ENCODE data around the gene SLC38A4. TPM values are rescaled to one million over a fixed set of nuclear protein-coding genes. Genes with fewer than 3 reads are reported as not detected.
"Not testable (repeated sequence)": the region's sequence is repeated elsewhere in the genome, so short reads cannot be mapped to it uniquely, and the experiment has no call there.

Gene SLC38A4
- total and polyA plus RNA-seq, 2 donors (not counting 1 experiment from before 2014, with no cell fraction given): 5.5 to 6.1 TPM

- Histone ChIP-seq H3K9ac (ENCODE audit: insufficient read depth, low read length) (no peak overlapping the region), H3K27ac (ENCODE audit: insufficient read depth, low read length) (no peak overlapping the region), H3K36me3 (ENCODE audit: control insufficient read depth, insufficient read depth, low read length) (no peaks in the 10 kb centered on the region), H3K4me3 (replicated peaks in 1 of 4; ENCODE audit: control extremely low read depth in 1 of 4, insufficient read depth in 1 of 4, low read depth in 3 of 4, low read length in 4 of 4) (no peak overlapping the region), H3K79me2 (ENCODE audit: control insufficient read depth, insufficient read depth, low read length) (no peaks in the 10 kb centered on the region), H3K4me2 (ENCODE audit: extremely low read depth, insufficient read depth, low read length) (no peak overlapping the region), H3K4me1 (ENCODE audit: control insufficient read depth, extremely low read depth, insufficient read depth, low read length) (no peaks in the 10 kb centered on the region), H2AFZ (ENCODE audit: low read length) (no peak overlapping the region), H3K27me3 (ENCODE audit: control insufficient read depth, insufficient read depth, low read length) (no peaks in the 10 kb centered on the region), H3K9me3 (ENCODE audit: control insufficient read depth, insufficient read depth, low read depth, low read length) (no peaks in the 10 kb centered on the region), H4K20me1 (ENCODE audit: control insufficient read depth, extremely low read depth, insufficient read depth, low read length) (no peaks in the 10 kb centered on the region)
- TF ChIP-seq CTCF (conservative IDR thresholded peaks at IDR 0.05 in 1 of 2, IDR thresholded peaks at IDR 0.05 in 1 of 2; ENCODE audit: low read depth in 1 of 2, low read length in 2 of 2) (no peak), EZH2 (IDR thresholded peaks at IDR 0.05; ENCODE audit: low read length, missing control alignments) (no peak)
- no peak for DNase-seq (ENCODE audit: low read depth in 2 of 2)
These were observed 32.6 kb upstream of the SLC38A4 start for GRCh38 chr12:46858368-46858767.

- Histone ChIP-seq H2AFZ (ENCODE audit: low read length) (no peak overlapping the region), H3K4me3 (replicated peaks in 1 of 4; ENCODE audit: control extremely low read depth in 1 of 4, insufficient read depth in 1 of 4, low read depth in 3 of 4, low read length in 4 of 4) (no peak overlapping the region), H4K20me1 (ENCODE audit: control insufficient read depth, extremely low read depth, insufficient read depth, low read length) (no peaks in the 10 kb centered on the region), H3K36me3 (ENCODE audit: control insufficient read depth, insufficient read depth, low read length) (no peaks in the 10 kb centered on the region), H3K4me1 (ENCODE audit: control insufficient read depth, extremely low read depth, insufficient read depth, low read length) (no peaks in the 10 kb centered on the region), H3K79me2 (ENCODE audit: control insufficient read depth, insufficient read depth, low read length) (no peaks in the 10 kb centered on the region), H3K4me2 (ENCODE audit: extremely low read depth, insufficient read depth, low read length) (no peak overlapping the region), H3K9ac (ENCODE audit: insufficient read depth, low read length) (no peak overlapping the region), H3K9me3 (ENCODE audit: control insufficient read depth, insufficient read depth, low read depth, low read length) (no peaks in the 10 kb centered on the region), H3K27ac (ENCODE audit: insufficient read depth, low read length) (no peak overlapping the region), H3K27me3 (ENCODE audit: control insufficient read depth, insufficient read depth, low read length) (no peaks in the 10 kb centered on the region)
- TF ChIP-seq EZH2 (IDR thresholded peaks at IDR 0.05; ENCODE audit: low read length, missing control alignments) (no peak), CTCF (conservative IDR thresholded peaks at IDR 0.05 in 1 of 2, IDR thresholded peaks at IDR 0.05 in 1 of 2; ENCODE audit: low read depth in 1 of 2, low read length in 2 of 2) (no peak)
- DNase-seq (ENCODE audit: low read depth in 2 of 2): no peak
These were observed 31.7 kb upstream of the SLC38A4 start for GRCh38 chr12:46857486-46857885.

DNA sequence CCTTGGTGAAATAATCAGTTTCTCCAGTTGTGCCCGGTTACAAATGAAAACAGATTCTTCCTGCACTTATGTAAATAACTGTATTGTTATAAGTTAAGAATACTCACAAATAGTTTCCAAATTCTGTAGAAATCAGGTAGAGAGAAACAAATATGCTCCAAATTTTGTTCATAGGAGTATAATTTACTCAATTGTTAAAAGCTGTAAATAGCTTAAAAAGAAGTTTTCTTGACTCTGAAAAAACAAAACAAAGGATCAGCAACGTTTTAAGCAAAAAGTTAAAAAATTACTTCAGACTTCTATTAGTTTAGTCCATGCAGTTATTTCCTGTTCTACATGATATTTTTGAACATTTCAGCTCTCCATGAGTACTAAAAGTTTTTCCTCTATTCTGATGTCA, 30.0 kb upstream of the SLC38A4 start:
- Histone ChIP-seq H3K4me2 (ENCODE audit: extremely low read depth, insufficient read depth, low read length) (no peak overlapping the region), H3K27ac (ENCODE audit: insufficient read depth, low read length) (no peak overlapping the region), H3K9ac (ENCODE audit: insufficient read depth, low read length) (no peak overlapping the region), H3K9me3 (ENCODE audit: control insufficient read depth, insufficient read depth, low read depth, low read length) (no peaks in the 10 kb centered on the region), H3K4me3 (replicated peaks in 1 of 4; ENCODE audit: control extremely low read depth in 1 of 4, insufficient read depth in 1 of 4, low read depth in 3 of 4, low read length in 4 of 4) (no peak overlapping the region), H4K20me1 (ENCODE audit: control insufficient read depth, extremely low read depth, insufficient read depth, low read length) (no peaks in the 10 kb centered on the region), H2AFZ (ENCODE audit: low read length) (no peak overlapping the region), H3K4me1 (ENCODE audit: control insufficient read depth, extremely low read depth, insufficient read depth, low read length) (no peaks in the 10 kb centered on the region), H3K27me3 (ENCODE audit: control insufficient read depth, insufficient read depth, low read length) (no peaks in the 10 kb centered on the region), H3K79me2 (ENCODE audit: control insufficient read depth, insufficient read depth, low read length) (no peaks in the 10 kb centered on the region), H3K36me3 (ENCODE audit: control insufficient read depth, insufficient read depth, low read length) (no peaks in the 10 kb centered on the region)
- TF ChIP-seq EZH2 (IDR thresholded peaks at IDR 0.05; ENCODE audit: low read length, missing control alignments) (no peak), CTCF (conservative IDR thresholded peaks at IDR 0.05 in 1 of 2, IDR thresholded peaks at IDR 0.05 in 1 of 2; ENCODE audit: low read depth in 1 of 2, low read length in 2 of 2) (no peak)
- DNase-seq (ENCODE audit: low read depth in 2 of 2): no peak

DNA sequence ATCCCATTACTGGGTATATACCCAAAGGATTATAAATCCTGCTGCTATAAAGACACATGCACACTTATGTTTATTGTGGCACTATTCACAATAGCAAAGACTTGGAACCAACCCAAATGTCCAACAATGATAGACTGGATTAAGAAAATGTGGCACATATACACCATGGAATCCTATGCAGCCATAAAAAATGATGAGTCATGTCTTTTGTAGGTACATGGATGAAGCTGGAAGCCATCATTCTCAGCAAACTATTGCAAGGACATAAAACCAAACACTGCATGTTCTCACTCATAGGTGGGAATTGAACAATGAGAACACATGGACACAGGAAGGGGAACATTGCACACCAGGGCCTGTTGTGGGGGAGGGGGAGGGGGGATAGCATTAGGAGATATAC, 28.4 kb upstream of the SLC38A4 start:
- H3K4me3 ChIP-seq (replicated peaks in 1 of 4; ENCODE audit: control extremely low read depth in 1 of 4, insufficient read depth in 1 of 4, low read depth in 3 of 4, low read length in 4 of 4); H3K4me1 ChIP-seq (ENCODE audit: control insufficient read depth, extremely low read depth, insufficient read depth, low read length); H2AFZ ChIP-seq (ENCODE audit: low read length); H3K27me3 ChIP-seq (ENCODE audit: control insufficient read depth, insufficient read depth, low read length); H3K36me3 ChIP-seq (ENCODE audit: control insufficient read depth, insufficient read depth, low read length); H3K9ac ChIP-seq (ENCODE audit: insufficient read depth, low read length); H3K79me2 ChIP-seq (ENCODE audit: control insufficient read depth, insufficient read depth, low read length); H3K4me2 ChIP-seq (ENCODE audit: extremely low read depth, insufficient read depth, low read length); H3K27ac ChIP-seq (ENCODE audit: insufficient read depth, low read length); H3K9me3 ChIP-seq (ENCODE audit: control insufficient read depth, insufficient read depth, low read depth, low read length); DNase-seq (ENCODE audit: low read depth in 2 of 2); H4K20me1 ChIP-seq (ENCODE audit: control insufficient read depth, extremely low read depth, insufficient read depth, low read length): not testable (repeated sequence)

DNA sequence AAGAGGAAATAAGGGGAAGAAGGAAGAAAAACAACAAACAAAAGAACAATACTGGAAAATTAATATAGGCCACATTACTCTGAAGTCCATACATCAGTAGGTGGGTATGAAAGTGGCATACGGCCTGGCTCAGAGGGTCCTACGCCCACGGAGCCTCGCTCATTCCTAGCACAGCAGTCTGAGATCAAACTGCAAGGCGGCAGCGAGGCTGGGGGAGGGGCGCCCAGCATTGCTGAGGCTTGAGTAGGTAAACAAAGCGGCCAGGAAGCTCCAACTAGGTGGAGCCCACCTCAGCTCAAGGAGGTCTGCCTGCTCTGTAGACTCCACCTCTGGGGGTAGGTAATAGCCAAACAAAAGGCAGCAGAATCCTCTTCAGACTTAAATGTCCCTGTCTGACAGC, 23.0 kb upstream of the SLC38A4 start:
- H3K4me3 ChIP-seq (replicated peaks in 1 of 4; ENCODE audit: control extremely low read depth in 1 of 4, insufficient read depth in 1 of 4, low read depth in 3 of 4, low read length in 4 of 4); H3K36me3 ChIP-seq (ENCODE audit: control insufficient read depth, insufficient read depth, low read length); H3K9ac ChIP-seq (ENCODE audit: insufficient read depth, low read length); H3K27ac ChIP-seq (ENCODE audit: insufficient read depth, low read length); H3K4me2 ChIP-seq (ENCODE audit: extremely low read depth, insufficient read depth, low read length); H4K20me1 ChIP-seq (ENCODE audit: control insufficient read depth, extremely low read depth, insufficient read depth, low read length); H3K9me3 ChIP-seq (ENCODE audit: control insufficient read depth, insufficient read depth, low read depth, low read length); H2AFZ ChIP-seq (ENCODE audit: low read length); H3K27me3 ChIP-seq (ENCODE audit: control insufficient read depth, insufficient read depth, low read length); H3K4me1 ChIP-seq (ENCODE audit: control insufficient read depth, extremely low read depth, insufficient read depth, low read length); H3K79me2 ChIP-seq (ENCODE audit: control insufficient read depth, insufficient read depth, low read length); DNase-seq (ENCODE audit: low read depth in 2 of 2): not testable (repeated sequence)
